ENCODE data around the gene WNT2B.

- TF ChIP-seq CTCF (IDR thresholded peaks at IDR 0.05 in 4 of 5, conservative IDR thresholded peaks at IDR 0.05 in 1 of 5) (no peak), POLR2A (IDR thresholded peaks at IDR 0.05) (no peak)
Measured at GRCh38 chr1:112478314-112478713, 30.5 kb upstream of the WNT2B start.

Data from gastrocnemius medialis (tissue), 4 donors.